T1000 (cell line): ENCODE measurements around the gene ELOB.
"Not testable (repeated sequence)": the region's sequence is repeated elsewhere in the genome, so short reads cannot be mapped to it uniquely, and the experiment has no call there.

ENCODE experiments used
- DNase-seq: peaks from one replicate; lab custom pipeline; 2025; ENCODE audit warnings: mixed read lengths; lab: John Stamatoyannopoulos, UW

ELOB gene

DNA sequence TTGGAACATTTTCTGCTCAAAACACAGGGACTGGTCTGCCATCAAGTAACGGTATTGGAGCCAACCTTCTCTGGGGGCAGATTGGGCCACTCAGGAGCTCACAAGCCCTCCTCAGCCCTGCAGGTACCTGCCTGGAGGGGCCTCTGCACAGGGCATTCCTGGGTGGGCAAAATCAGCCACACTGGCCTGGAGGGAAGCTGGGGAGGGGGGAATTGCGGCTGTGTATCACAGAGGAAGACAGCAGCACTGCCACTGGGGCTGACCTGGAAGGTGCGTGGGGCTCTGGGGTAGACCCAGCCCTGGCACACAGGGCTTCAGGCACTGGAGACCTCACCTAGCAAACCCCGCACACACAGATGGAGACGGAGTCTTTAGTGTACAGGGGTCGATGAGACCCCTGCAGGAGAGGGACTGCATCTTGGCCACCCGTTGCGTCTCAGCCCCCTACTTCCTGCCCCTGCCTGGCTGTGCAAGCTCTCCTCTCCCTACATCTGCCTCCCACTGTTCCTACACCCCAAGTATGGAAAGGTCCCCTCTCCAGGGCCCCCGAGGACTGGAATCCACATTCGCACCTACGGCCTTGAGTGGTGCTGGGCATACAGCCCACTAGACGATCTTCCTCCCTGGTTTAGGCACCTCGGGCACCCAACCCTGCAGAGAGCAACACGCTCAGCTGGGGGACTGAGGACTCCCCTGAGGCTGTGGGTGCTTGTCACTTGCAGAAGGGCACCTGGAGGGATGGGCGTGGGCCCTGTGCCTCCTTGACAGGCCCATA lies 31.8 kb downstream of the ELOB start:
- no peak for DNase-seq

GRCh38 chr16:2744711-2745110 lies 32.4 kb downstream of the ELOB start:
- no peak for DNase-seq

- no peak for DNase-seq
These were observed 33.9 kb downstream of the ELOB start for GRCh38 chr16:2743007-2743810.

DNA sequence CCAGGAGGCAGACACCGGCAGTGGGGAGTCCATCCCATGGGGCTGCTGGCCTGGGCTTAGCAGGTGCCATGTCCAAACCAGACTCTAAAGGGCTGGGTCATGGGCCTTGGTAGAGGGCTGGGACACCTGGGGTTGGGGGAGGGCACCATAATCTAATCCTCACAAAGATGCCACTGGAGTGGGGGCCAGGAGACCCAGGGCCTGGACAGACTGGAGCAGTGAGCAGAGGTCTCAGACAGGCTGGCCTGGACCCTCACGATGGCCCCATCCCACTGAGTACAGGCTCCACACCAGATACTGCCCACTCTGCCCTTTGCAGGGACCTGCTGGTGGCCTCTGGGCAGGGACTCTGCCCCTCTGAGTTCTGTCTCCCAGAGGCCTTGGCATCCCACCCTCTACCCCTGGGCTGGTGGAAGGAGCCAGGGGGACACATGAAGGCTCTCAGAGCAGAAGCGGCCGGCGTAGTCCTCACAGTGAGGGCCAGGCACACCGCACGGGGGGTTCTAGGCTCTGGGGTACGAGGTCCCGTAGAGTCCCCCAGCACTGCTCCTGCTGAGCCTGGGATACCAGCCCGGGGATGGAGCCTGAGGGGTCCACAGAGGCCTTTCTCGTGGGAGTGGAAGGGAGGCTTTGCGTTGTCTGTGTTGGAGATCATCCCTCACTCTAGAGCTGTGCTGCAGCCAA lies 34.6 kb downstream of the ELOB start:
- DNase-seq = no peak

- DNase-seq = no peak
These were observed 35.9 kb downstream of the ELOB start for GRCh38 chr16:2741168-2741567.

- no peak for DNase-seq
These were observed 36.6 kb downstream of the ELOB start for GRCh38 chr16:2740476-2740875.

DNA sequence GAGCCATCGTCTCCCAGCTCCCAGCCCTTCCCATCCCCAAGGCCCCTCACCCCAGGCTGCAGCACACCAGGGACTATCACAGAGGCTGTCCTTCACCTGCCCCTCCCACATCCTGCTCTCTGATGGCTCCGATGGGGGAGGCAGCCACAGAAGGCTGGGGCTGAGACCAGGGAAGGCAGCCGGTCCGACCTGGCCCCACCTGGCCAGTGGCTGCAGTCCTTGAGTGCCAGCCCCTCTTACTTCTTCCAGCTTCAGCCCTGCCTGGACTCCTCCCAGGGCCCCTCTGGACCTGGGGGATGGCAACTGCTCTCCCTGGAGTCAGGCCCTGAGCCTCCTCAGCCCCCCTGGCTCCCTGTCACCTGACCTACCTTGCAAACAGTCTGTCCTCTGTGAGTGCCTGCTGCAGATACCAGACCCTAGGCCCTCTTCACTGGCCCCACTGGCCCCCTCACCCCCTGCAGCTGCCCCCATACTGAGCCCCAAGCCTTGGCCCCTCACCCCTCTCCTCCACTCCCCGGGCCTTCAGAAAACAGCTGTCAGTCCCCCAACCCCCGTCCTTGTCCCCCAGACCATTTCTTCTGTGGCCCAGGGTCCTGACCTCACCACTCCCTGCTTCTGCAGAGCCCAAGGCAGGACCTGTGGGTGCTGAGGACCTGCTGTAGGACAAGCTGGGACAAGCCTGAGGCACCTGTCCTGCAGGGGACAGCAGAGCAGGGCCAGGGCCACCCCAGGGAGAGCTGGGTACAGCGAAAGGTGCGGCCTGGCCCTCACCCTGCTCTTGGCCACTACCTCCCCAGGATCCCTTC lies 37.3 kb downstream of the ELOB start:
- DNase-seq = no peak

DNA sequence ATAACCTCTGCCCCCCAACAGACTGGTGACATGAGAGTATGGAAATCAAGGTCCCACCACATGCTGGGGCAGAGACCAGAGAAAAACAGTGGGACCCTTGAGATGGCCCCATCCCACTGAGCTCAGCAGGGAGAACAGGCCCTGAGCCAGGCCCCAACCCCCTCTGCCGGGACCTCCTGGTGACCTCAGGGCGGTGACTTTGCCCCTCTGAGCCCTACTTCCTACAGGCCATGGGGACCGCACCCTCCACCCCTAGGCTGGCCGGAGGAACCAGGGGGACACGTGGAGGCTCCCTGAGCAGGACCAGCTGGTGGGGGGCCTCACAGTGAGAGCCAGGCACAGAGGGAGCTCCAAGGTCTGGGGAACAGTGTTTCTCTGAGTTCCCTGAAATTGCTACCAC lies 38.5 kb downstream of the ELOB start:
- DNase-seq = no peak

GRCh38 chr16:2737895-2738418 lies 39.1 kb downstream of the ELOB start:
- no peak for DNase-seq

DNA sequence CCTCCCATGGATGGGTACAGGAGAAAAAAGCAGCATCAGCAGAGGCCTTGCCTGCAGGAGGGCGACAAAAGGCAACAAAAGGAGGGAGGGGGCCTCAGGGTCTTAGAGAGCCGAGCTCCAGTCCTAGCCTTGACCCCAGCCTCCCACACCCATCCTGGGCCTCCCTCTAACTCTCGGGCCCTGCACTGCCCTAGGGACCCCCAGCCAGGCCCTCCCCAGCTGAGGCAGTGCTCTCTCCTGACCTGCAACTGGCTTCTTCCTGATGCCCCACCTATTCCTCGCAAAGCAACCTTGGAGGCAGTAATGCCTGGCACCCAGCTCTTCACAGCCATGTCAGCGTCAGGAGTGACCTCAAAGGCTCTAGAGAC lies 39.9 kb downstream of the ELOB start:
- DNase-seq = no peak

- no peak for DNase-seq
These were observed 40.4 kb downstream of the ELOB start for GRCh38 chr16:2736476-2737237.

- DNase-seq = no peak
These were observed 42.1 kb downstream of the ELOB start for GRCh38 chr16:2734844-2735515.

DNA sequence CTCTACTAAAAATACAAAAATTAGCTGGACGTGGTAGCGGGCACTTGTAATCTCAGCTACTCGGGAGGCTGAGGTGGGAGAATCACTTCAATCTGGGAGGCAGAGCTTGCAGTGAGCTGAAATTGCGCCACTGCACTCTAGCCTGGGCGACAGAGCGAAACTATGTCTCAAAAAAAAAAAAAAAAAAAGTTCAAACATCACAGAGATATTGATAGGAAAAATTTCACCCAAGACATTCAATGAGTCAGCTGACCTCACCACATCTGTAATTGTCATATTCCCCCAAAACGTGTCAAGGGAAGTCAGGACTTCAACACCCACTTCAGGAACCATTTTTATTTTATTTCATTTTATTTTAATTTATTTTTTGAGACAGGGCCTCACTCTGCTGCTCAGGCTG lies 49.0 kb downstream of the ELOB start:
- no peak for DNase-seq

- no peak for DNase-seq
These were observed 50.2 kb downstream of the ELOB start for GRCh38 chr16:2726923-2727322.

DNA sequence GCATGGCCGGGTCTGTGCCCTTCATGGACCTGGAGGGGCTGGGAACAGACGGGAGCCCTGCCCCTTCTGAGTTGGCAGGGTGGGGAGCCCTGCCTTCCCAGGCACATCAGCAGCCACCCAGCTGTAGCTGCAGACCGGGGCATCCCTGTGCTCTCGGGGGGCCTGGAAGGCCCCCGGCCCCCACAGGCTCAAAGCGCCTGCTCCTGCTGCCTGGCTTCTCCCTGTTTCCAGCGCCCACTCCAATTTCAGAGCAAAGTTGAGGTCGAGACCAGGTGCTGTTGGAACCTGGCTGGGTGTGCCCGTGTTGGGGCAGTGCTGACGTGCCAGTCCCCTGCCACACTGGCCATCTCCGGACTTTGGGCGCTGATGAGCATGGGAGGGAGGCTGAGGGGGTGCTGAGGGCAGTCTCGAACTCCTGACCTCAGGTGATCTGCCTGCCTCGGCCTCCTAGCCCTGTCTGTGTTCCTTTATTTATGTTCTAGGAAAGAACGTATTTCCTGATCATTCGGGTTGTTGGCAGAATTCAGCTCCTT lies 52.2 kb downstream of the ELOB start:
- DNase-seq = no peak

DNA sequence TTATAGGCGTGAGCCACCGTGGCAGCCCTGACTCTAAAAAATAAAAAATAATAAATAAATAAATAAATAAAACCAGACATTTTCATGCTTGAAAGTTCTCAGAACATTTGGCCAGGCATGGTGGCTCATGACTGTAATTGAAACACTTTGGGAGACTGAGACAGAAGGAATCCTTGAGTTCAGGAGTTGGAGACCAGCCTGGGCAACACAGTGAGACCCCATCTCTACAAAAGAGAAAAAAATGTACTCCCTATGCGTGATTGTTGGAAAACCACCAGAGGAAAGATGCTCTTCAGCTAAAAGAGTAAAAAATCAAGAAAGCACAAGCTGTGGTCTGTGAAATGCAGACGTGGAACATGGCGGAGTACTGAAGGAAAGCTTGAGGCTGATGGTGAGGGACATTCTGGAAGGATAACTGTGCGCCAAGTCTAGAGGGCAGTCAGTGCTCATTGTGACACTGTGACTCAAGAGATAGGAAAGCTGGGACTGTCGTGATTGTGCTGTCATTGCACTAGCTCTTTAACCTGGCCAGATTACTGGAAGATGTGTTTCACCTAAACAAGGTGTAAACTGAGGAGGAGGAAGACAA lies 52.9 kb downstream of the ELOB start:
- DNase-seq = no peak

DNA sequence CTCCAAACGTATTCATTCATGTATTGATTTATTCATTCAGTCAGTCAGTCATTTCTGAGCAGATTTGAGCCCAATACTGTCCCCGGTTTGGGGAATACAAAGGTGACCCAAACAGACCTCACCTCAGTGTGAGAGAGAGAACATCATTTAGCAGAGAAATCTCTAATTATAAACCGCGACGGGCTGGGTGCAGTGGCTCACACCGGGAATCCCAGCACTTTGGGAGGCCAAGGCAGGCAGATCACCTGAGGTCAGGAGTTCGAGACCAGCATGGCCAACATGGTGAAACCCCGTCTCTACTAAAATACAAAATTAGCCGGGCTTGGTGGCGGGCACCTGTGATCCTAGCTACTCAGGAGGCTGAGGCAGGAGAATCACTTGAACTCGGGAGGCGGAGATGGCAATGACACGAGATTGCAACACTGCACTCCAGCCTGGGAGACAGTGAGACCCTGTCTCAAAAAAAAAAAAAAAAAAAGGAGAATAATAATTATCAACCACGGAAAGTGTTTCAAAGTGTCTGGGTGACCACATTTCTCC lies 55.4 kb downstream of the ELOB start:
- DNase-seq = not testable (repeated sequence)
